ENCODE measurements around the gene ETNK1.

- TF ChIP-seq, protein P1, sequence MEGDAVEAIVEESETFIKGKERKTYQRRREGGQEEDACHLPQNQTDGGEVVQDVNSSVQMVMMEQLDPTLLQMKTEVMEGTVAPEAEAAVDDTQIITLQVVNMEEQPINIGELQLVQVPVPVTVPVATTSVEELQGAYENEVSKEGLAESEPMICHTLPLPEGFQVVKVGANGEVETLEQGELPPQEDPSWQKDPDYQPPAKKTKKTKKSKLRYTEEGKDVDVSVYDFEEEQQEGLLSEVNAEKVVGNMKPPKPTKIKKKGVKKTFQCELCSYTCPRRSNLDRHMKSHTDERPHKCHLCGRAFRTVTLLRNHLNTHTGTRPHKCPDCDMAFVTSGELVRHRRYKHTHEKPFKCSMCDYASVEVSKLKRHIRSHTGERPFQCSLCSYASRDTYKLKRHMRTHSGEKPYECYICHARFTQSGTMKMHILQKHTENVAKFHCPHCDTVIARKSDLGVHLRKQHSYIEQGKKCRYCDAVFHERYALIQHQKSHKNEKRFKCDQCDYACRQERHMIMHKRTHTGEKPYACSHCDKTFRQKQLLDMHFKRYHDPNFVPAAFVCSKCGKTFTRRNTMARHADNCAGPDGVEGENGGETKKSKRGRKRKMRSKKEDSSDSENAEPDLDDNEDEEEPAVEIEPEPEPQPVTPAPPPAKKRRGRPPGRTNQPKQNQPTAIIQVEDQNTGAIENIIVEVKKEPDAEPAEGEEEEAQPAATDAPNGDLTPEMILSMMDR (IDR thresholded peaks at IDR 0.05; ENCODE audit: borderline replicate concordance, extremely low read depth, low read length, poor library complexity, severe bottlenecking), result no peak
- no peak for TF ChIP-seq EZH2 (IDR thresholded peaks at IDR 0.05; ENCODE audit: borderline replicate concordance, low read depth, low read length, severe bottlenecking)
These were observed 47.3 kb upstream of the ETNK1 start for GRCh38 chr12:22577667-22578066.

All from DND-41 (cell line).